K562 (cell line): ENCODE results near the gene LIN28A. TPM values are rescaled to one million over a fixed set of nuclear protein-coding genes. Genes with fewer than 3 reads are reported as not detected.

ENCODE experiments used
- ARHGAP35 ChIP-seq: fragments of 450-650 bp; IDR thresholded peaks from 2 replicates; pipeline ENCODE4 v1.6.1; 2018; ENCODE audit not compliant: partially characterized antibody
- ARID3A ChIP-seq: IDR thresholded peaks from 2 replicates; pipeline ENCODE4 v1.6.1; 2012; ENCODE audit warnings: low read depth, low read length, improper control_type of control experiment, borderline replicate concordance
- ARID3B ChIP-seq: fragments of 250-450 bp; sonication (Bioruptor Pico); IDR thresholded peaks from 2 replicates; pipeline ENCODE4 v1.4.0; 2020; ENCODE audit warnings: borderline replicate concordance
- BHLHE40 ChIP-seq: IDR thresholded peaks from 2 replicates; pipeline ENCODE4 v1.6.1; 2011; ENCODE audit warnings: low read length, improper control_type of control experiment
- CHD4 ChIP-seq: fragments of 200-600 bp; sonication (generic); IDR thresholded peaks from 3 replicates; pipeline ENCODE4 v1.6.1; 2012; ENCODE audit warnings: low read depth, mild to moderate bottlenecking, mixed read lengths, low read length, inconsistent platforms; ENCODE audit not compliant: insufficient read depth, insufficient replicate concordance, poor library complexity, severe bottlenecking
- ELF2 ChIP-seq: fragments of 250-450 bp; sonication (Bioruptor Pico); IDR thresholded peaks from 2 replicates; pipeline ENCODE4 v1.5.0; 2021; ENCODE audit warnings: mild to moderate bottlenecking
- HDAC1 ChIP-seq, 2 experiments: fragments of 450-650 bp; IDR thresholded peaks; 2 replicates each; pipeline ENCODE4 v1.6.1; 2016 to 2017; ENCODE audit warnings: inconsistent platforms in 1 of 2, mild to moderate bottlenecking in 1 of 2, moderate library complexity in 1 of 2
- HDGF ChIP-seq: fragments of 450-650 bp; IDR thresholded peaks from 2 replicates; pipeline ENCODE4 v1.6.1; 2016
- MECOM ChIP-seq: fragments of 250-450 bp; sonication (Bioruptor Pico); IDR thresholded peaks from 2 replicates; pipeline ENCODE4 v1.8.0; 2022; ENCODE audit warnings: inconsistent platforms
- MED1 ChIP-seq: sonication (generic); formaldehyde crosslinking; IDR thresholded peaks from 2 replicates; pipeline ENCODE4 v1.8.1; 2023; ENCODE audit warnings: missing genetic modification reagents, borderline replicate concordance
- NUFIP1 ChIP-seq: fragments of 450-650 bp; IDR thresholded peaks from 2 replicates; pipeline ENCODE4 v1.6.1; 2018; ENCODE audit not compliant: partially characterized antibody
- PML ChIP-seq: IDR thresholded peaks from 2 replicates; pipeline ENCODE4 v1.6.1; 2012; ENCODE audit warnings: low read length, inconsistent platforms
- RBM25 ChIP-seq: fragments of 200-400 bp; formaldehyde crosslinking; IDR thresholded peaks from 2 replicates; pipeline ENCODE4 v1.6.1; 2018; ENCODE audit warnings: low read length, low read depth, moderate library complexity; ENCODE audit not compliant: severe bottlenecking
- STAG1 ChIP-seq: sonication (generic); formaldehyde crosslinking; IDR thresholded peaks from 2 replicates; pipeline ENCODE4 v1.5.0; 2020; ENCODE audit warnings: missing genetic modification reagents, borderline replicate concordance
- ZNF395 ChIP-seq: fragments of 200-800 bp; sonication (Bioruptor generic); IDR thresholded peaks from 2 replicates; pipeline ENCODE4 v1.6.1; 2017; ENCODE audit warnings: missing genetic modification characterization, missing compliant biosample characterization
- ZNF77 ChIP-seq: fragments of 250-450 bp; sonication (Bioruptor Pico); IDR thresholded peaks from 2 replicates; pipeline ENCODE4 v1.5.0; 2020
- polyA plus RNA-seq, 8 experiments: library from polyadenylated mRNA; depleted of rRNA in 4 of 8; stranded (reverse) in 5 of 8; unstranded in 3 of 8; fragments of >200 nt; fragmentation: Nextera tagmentation in 2 of 8; fragmentation: Illumina TruSeq in 1 of 8; extraction: Ambion mirVana in 2 of 8; extraction: Trizol in 1 of 8; gene quantifications; 2 replicates each; pipeline versions ENCODE4 v1.2.1 to v1.2.3, GENCODE V29; 2011 to 2014; ENCODE audit warnings: inconsistent platforms in 1 of 8, missing spikeins in 1 of 8
- total RNA-seq, 7 experiments: library from RNA; depleted of rRNA in 6 of 7; stranded (reverse); fragments of >200 nt in 6 of 7; fragmentation: Illumina TruSeq in 2 of 7; extraction: Trizol in 2 of 7; gene quantifications; 2 replicates each; pipeline versions ENCODE4 v1.2.1 to v1.2.3, GENCODE V29; 2011 to 2021; ENCODE audit warnings: low replicate concordance in 1 of 7
- TF ChIP-seq, protein P1 (sequence below): fragments of 250-450 bp; sonication (Bioruptor Pico); IDR thresholded peaks from 2 replicates; pipeline ENCODE4 v1.8.0; 2021; ENCODE audit warnings: moderate library complexity, mild to moderate bottlenecking, inconsistent platforms
- TF ChIP-seq, protein P2 (sequence below): sonication (generic); formaldehyde crosslinking; IDR thresholded peaks from 2 replicates; pipeline ENCODE4 v1.8.0; 2022; ENCODE audit warnings: missing genetic modification reagents, mild to moderate bottlenecking, borderline replicate concordance
- TF ChIP-seq, protein P3 (sequence below): fragments of 250-450 bp; sonication (Bioruptor Pico); IDR thresholded peaks from 2 replicates; pipeline ENCODE4 v1.4.0; 2020

Gene LIN28A
- total and polyA plus RNA-seq, 9 of the 15 experiments (the other 6 are each of a cell fraction or from before 2014, with no cell fraction given), result 0.80 to 5.4 (median 3.9) TPM

DNA sequence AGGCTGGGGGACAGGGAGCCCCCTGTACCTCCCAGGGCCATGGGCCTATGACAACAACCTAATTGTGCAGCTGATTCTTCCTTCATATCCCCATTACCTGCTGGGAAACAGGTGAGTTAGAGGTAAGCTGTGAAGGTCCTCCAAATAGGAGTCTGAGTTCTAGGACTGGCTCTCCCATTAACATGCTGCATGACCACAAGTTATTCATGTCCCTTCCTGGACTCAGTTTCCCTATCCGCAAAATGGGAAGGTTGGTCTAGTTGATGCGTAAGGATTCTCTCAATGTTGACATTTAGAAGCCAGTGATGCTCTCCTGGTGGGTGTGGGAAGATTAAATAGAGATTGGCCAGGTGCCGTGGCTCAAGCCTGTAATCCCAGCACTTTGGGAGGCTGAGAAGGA is 42.1 kb upstream of the LIN28A start (continued):
- TF ChIP-seq ZNF395 (CRISPR knock-in tag) (no peak), HDGF (no peak), ARID3A (no peak), HDAC1 (IDR thresholded peaks at IDR 0.05) (no peak), RBM25 (peak; percentile 62), ARHGAP35 (no peak), MED1 (CRISPR knock-in tag) (no peak), ELF2 (no peak), ZNF77 (CRISPR knock-in tag) (no peak), NUFIP1 (no peak), STAG1 (no peak), ARID3B (no peak), PML (no peak), BHLHE40 (no peak), CHD4 (peak; percentile 50), MECOM (CRISPR knock-in tag) (no peak)
- TF ChIP-seq, protein P1, sequence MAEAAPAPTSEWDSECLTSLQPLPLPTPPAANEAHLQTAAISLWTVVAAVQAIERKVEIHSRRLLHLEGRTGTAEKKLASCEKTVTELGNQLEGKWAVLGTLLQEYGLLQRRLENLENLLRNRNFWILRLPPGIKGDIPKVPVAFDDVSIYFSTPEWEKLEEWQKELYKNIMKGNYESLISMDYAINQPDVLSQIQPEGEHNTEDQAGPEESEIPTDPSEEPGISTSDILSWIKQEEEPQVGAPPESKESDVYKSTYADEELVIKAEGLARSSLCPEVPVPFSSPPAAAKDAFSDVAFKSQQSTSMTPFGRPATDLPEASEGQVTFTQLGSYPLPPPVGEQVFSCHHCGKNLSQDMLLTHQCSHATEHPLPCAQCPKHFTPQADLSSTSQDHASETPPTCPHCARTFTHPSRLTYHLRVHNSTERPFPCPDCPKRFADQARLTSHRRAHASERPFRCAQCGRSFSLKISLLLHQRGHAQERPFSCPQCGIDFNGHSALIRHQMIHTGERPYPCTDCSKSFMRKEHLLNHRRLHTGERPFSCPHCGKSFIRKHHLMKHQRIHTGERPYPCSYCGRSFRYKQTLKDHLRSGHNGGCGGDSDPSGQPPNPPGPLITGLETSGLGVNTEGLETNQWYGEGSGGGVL, result no peak
- TF ChIP-seq, protein P2, sequence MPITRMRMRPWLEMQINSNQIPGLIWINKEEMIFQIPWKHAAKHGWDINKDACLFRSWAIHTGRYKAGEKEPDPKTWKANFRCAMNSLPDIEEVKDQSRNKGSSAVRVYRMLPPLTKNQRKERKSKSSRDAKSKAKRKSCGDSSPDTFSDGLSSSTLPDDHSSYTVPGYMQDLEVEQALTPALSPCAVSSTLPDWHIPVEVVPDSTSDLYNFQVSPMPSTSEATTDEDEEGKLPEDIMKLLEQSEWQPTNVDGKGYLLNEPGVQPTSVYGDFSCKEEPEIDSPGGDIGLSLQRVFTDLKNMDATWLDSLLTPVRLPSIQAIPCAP (CRISPR knock-in tag), result no peak
- TF ChIP-seq, protein P3, sequence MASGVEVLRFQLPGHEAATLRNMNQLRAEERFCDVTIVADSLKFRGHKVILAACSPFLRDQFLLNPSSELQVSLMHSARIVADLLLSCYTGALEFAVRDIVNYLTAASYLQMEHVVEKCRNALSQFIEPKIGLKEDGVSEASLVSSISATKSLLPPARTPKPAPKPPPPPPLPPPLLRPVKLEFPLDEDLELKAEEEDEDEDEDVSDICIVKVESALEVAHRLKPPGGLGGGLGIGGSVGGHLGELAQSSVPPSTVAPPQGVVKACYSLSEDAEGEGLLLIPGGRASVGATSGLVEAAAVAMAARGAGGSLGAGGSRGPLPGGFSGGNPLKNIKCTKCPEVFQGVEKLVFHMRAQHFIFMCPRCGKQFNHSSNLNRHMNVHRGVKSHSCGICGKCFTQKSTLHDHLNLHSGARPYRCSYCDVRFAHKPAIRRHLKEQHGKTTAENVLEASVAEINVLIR, result no peak
